Measurements from ENCODE around the gene YAE1. TPM values are rescaled to one million over a fixed set of nuclear protein-coding genes. Genes with fewer than 3 reads are reported as not detected.

YAE1 gene
- total and polyA plus RNA-seq, 5 donors from 2014 or later, result 3.7 to 23.3 (median 18.0) TPM

GRCh38 chr7:39529582-39529981 is 36.6 kb upstream of the YAE1 start:
- Mint-ChIP-seq H3K9me3 (no peaks in the 10 kb centered on the region), H3K36me3 (no peaks in the 10 kb centered on the region), H3K27me3 (peaks cover 24% of the 10 kb centered on the region), H3K4me3 (no peak overlapping the region), H3K4me1 (no peaks in the 10 kb centered on the region), H3K27ac (no peak overlapping the region)
- H3K27ac ChIP-seq (ENCODE audit: insufficient read depth, low read length, poor library complexity, severe bottlenecking), result no peak overlapping the region
- ATAC-seq (ENCODE audit: low read depth in 2 of 2) (no peak), DNase-seq (no peak)
- peaks cover 6% of the 10 kb centered on the region for H3K27me3 ChIP-seq (ENCODE audit: control insufficient read depth, insufficient read depth, low read length)
- no peaks in the 10 kb centered on the region for H3K36me3 ChIP-seq (ENCODE audit: control insufficient read depth, insufficient read depth, low read length)
- no peak overlapping the region for H3K4me3 ChIP-seq (ENCODE audit: low read depth, low read length)
- H3K4me1 ChIP-seq (ENCODE audit: control insufficient read depth, insufficient read depth, low read length, poor library complexity, severe bottlenecking), result no peaks in the 10 kb centered on the region
- no peaks in the 10 kb centered on the region for H3K9me3 ChIP-seq (ENCODE audit: control insufficient read depth in 2 of 2, low read length in 2 of 2)

- no peak overlapping the region for H3K27ac Mint-ChIP-seq
- ATAC-seq (ENCODE audit: low read depth in 2 of 2) (no peak), DNase-seq (no peak)
- H3K9me3 ChIP-seq (ENCODE audit: control insufficient read depth in 2 of 2, low read length in 2 of 2), result no peaks in the 10 kb centered on the region
- no peaks in the 10 kb centered on the region for H3K36me3 Mint-ChIP-seq
- peaks cover 17% of the 10 kb centered on the region for H3K27me3 Mint-ChIP-seq
- H3K27ac ChIP-seq (ENCODE audit: insufficient read depth, low read length, poor library complexity, severe bottlenecking), result no peak overlapping the region
- H3K4me1 ChIP-seq (ENCODE audit: control insufficient read depth, insufficient read depth, low read length, poor library complexity, severe bottlenecking), result no peaks in the 10 kb centered on the region
- H3K4me1 Mint-ChIP-seq, result no peaks in the 10 kb centered on the region
- no peaks in the 10 kb centered on the region for H3K9me3 Mint-ChIP-seq
- no peak overlapping the region for H3K4me3 ChIP-seq (ENCODE audit: low read depth, low read length)
- no peaks in the 10 kb centered on the region for H3K36me3 ChIP-seq (ENCODE audit: control insufficient read depth, insufficient read depth, low read length)
- no peaks in the 10 kb centered on the region for H3K27me3 ChIP-seq (ENCODE audit: control insufficient read depth, insufficient read depth, low read length)
- H3K4me3 Mint-ChIP-seq, result no peak overlapping the region
Measured at GRCh38 chr7:39530971-39531370, 35.2 kb upstream of the YAE1 start.

- no peaks in the 10 kb centered on the region for H3K9me3 ChIP-seq (ENCODE audit: control insufficient read depth in 2 of 2, low read length in 2 of 2)
- H3K9me3 Mint-ChIP-seq, result no peaks in the 10 kb centered on the region
- H3K27me3 Mint-ChIP-seq, result peaks cover 17% of the 10 kb centered on the region
- no peak for DNase-seq
- H3K4me1 ChIP-seq (ENCODE audit: control insufficient read depth, insufficient read depth, low read length, poor library complexity, severe bottlenecking), result no peaks in the 10 kb centered on the region
- H3K4me3 ChIP-seq (ENCODE audit: low read depth, low read length), result no peak overlapping the region
- no peak overlapping the region for H3K27ac Mint-ChIP-seq
- ATAC-seq (ENCODE audit: low read depth in 2 of 2), result no peak
- H3K36me3 Mint-ChIP-seq, result no peaks in the 10 kb centered on the region
- no peaks in the 10 kb centered on the region for H3K36me3 ChIP-seq (ENCODE audit: control insufficient read depth, insufficient read depth, low read length)
- no peaks in the 10 kb centered on the region for H3K4me1 Mint-ChIP-seq
- no peak overlapping the region for H3K27ac ChIP-seq (ENCODE audit: insufficient read depth, low read length, poor library complexity, severe bottlenecking)
- H3K27me3 ChIP-seq (ENCODE audit: control insufficient read depth, insufficient read depth, low read length), result peaks cover 2% of the 10 kb centered on the region
- H3K4me3 Mint-ChIP-seq, result no peak overlapping the region
Measured at GRCh38 chr7:39531818-39532217, 34.4 kb upstream of the YAE1 start.

GRCh38 chr7:39532832-39533231 is 33.4 kb upstream of the YAE1 start:
- H3K4me3 Mint-ChIP-seq, result no peak overlapping the region
- no peaks in the 10 kb centered on the region for H3K9me3 Mint-ChIP-seq
- no peak overlapping the region for H3K27ac Mint-ChIP-seq
- Histone ChIP-seq H3K9me3 (ENCODE audit: control insufficient read depth in 2 of 2, low read length in 2 of 2) (no peaks in the 10 kb centered on the region), H3K36me3 (ENCODE audit: control insufficient read depth, insufficient read depth, low read length) (no peaks in the 10 kb centered on the region), H3K4me3 (ENCODE audit: low read depth, low read length) (no peak overlapping the region), H3K4me1 (ENCODE audit: control insufficient read depth, insufficient read depth, low read length, poor library complexity, severe bottlenecking) (no peaks in the 10 kb centered on the region), H3K27me3 (ENCODE audit: control insufficient read depth, insufficient read depth, low read length) (peaks cover 2% of the 10 kb centered on the region), H3K27ac (ENCODE audit: insufficient read depth, low read length, poor library complexity, severe bottlenecking) (no peak overlapping the region)
- DNase-seq (no peak), ATAC-seq (ENCODE audit: low read depth in 2 of 2) (no peak)
- H3K4me1 Mint-ChIP-seq, result no peaks in the 10 kb centered on the region
- peaks cover 17% of the 10 kb centered on the region for H3K27me3 Mint-ChIP-seq
- no peaks in the 10 kb centered on the region for H3K36me3 Mint-ChIP-seq

GRCh38 chr7:39534599-39534998 is 31.6 kb upstream of the YAE1 start:
- Mint-ChIP-seq H3K9me3 (no peaks in the 10 kb centered on the region), H3K27me3 (peaks cover 10% of the 10 kb centered on the region), H3K36me3 (no peaks in the 10 kb centered on the region), H3K27ac (no peak overlapping the region), H3K4me3 (no peak overlapping the region), H3K4me1 (no peaks in the 10 kb centered on the region)
- ATAC-seq (ENCODE audit: low read depth in 2 of 2) (no peak), DNase-seq (no peak)
- Histone ChIP-seq H3K4me3 (ENCODE audit: low read depth, low read length) (no peak overlapping the region), H3K9me3 (ENCODE audit: control insufficient read depth in 2 of 2, low read length in 2 of 2) (no peaks in the 10 kb centered on the region), H3K27me3 (ENCODE audit: control insufficient read depth, insufficient read depth, low read length) (peaks cover 2% of the 10 kb centered on the region), H3K27ac (ENCODE audit: insufficient read depth, low read length, poor library complexity, severe bottlenecking) (no peak overlapping the region), H3K36me3 (ENCODE audit: control insufficient read depth, insufficient read depth, low read length) (no peaks in the 10 kb centered on the region), H3K4me1 (ENCODE audit: control insufficient read depth, insufficient read depth, low read length, poor library complexity, severe bottlenecking) (no peaks in the 10 kb centered on the region)

- Histone ChIP-seq H3K9me3 (ENCODE audit: control insufficient read depth in 2 of 2, low read length in 2 of 2) (no peaks in the 10 kb centered on the region), H3K4me1 (ENCODE audit: control insufficient read depth, insufficient read depth, low read length, poor library complexity, severe bottlenecking) (no peaks in the 10 kb centered on the region), H3K36me3 (ENCODE audit: control insufficient read depth, insufficient read depth, low read length) (no peaks in the 10 kb centered on the region), H3K4me3 (ENCODE audit: low read depth, low read length) (no peak overlapping the region), H3K27me3 (ENCODE audit: control insufficient read depth, insufficient read depth, low read length) (peaks cover 2% of the 10 kb centered on the region), H3K27ac (ENCODE audit: insufficient read depth, low read length, poor library complexity, severe bottlenecking) (no peak overlapping the region)
- DNase-seq (no peak), ATAC-seq (ENCODE audit: low read depth in 2 of 2) (no peak)
- Mint-ChIP-seq H3K4me1 (no peaks in the 10 kb centered on the region), H3K4me3 (no peak overlapping the region), H3K9me3 (no peaks in the 10 kb centered on the region), H3K27me3 (peaks cover 14% of the 10 kb centered on the region), H3K27ac (no peak overlapping the region), H3K36me3 (no peaks in the 10 kb centered on the region)
Measured at GRCh38 chr7:39535064-39535463, 31.1 kb upstream of the YAE1 start.

- H3K27ac ChIP-seq (ENCODE audit: insufficient read depth, low read length, poor library complexity, severe bottlenecking), result no peak overlapping the region
- no peak overlapping the region for H3K4me3 ChIP-seq (ENCODE audit: low read depth, low read length)
- Mint-ChIP-seq H3K27me3 (peaks cover 16% of the 10 kb centered on the region), H3K4me1 (no peaks in the 10 kb centered on the region), H3K36me3 (no peaks in the 10 kb centered on the region), H3K27ac (no peak overlapping the region), H3K9me3 (no peaks in the 10 kb centered on the region), H3K4me3 (no peak overlapping the region)
- H3K9me3 ChIP-seq (ENCODE audit: control insufficient read depth in 2 of 2, low read length in 2 of 2), result no peaks in the 10 kb centered on the region
- no peaks in the 10 kb centered on the region for H3K36me3 ChIP-seq (ENCODE audit: control insufficient read depth, insufficient read depth, low read length)
- no peaks in the 10 kb centered on the region for H3K4me1 ChIP-seq (ENCODE audit: control insufficient read depth, insufficient read depth, low read length, poor library complexity, severe bottlenecking)
- ATAC-seq (ENCODE audit: low read depth in 2 of 2) (no peak), DNase-seq (no peak)
- H3K27me3 ChIP-seq (ENCODE audit: control insufficient read depth, insufficient read depth, low read length), result peaks cover 2% of the 10 kb centered on the region
Measured at GRCh38 chr7:39535720-39536119, 30.5 kb upstream of the YAE1 start.

GRCh38 chr7:39536951-39537350 is 29.3 kb upstream of the YAE1 start:
- no peak overlapping the region for H3K4me3 ChIP-seq (ENCODE audit: low read depth, low read length)
- H3K36me3 ChIP-seq (ENCODE audit: control insufficient read depth, insufficient read depth, low read length), result no peaks in the 10 kb centered on the region
- peaks cover 2% of the 10 kb centered on the region for H3K27me3 ChIP-seq (ENCODE audit: control insufficient read depth, insufficient read depth, low read length)
- Mint-ChIP-seq H3K27me3 (peaks cover 25% of the 10 kb centered on the region), H3K9me3 (no peaks in the 10 kb centered on the region), H3K36me3 (no peaks in the 10 kb centered on the region), H3K4me3 (no peak overlapping the region), H3K4me1 (no peaks in the 10 kb centered on the region), H3K27ac (no peak overlapping the region)
- DNase-seq (no peak), ATAC-seq (ENCODE audit: low read depth in 2 of 2) (no peak)
- H3K9me3 ChIP-seq (ENCODE audit: control insufficient read depth in 2 of 2, low read length in 2 of 2), result no peaks in the 10 kb centered on the region
- no peaks in the 10 kb centered on the region for H3K4me1 ChIP-seq (ENCODE audit: control insufficient read depth, insufficient read depth, low read length, poor library complexity, severe bottlenecking)
- H3K27ac ChIP-seq (ENCODE audit: insufficient read depth, low read length, poor library complexity, severe bottlenecking), result no peak overlapping the region
